Parathyroid adenoma (tissue), 2 donors: Measurements from ENCODE around the gene C6orf15.
A peak's percentile ranks its signal among the peaks of the same experiment; 100 is the strongest.

ENCODE experiments used
- H2AFZ ChIP-seq: fragments of 300-600 bp; sonication (generic); one replicate; pipeline ENCODE4 v1.7.0; 2017; ENCODE audit warnings: antibody characterized with exemption, mild to moderate bottlenecking
- H3K27ac ChIP-seq: fragments of 300-600 bp; sonication (generic); one replicate; pipeline ENCODE4 v1.7.0; 2017
- H3K27me3 ChIP-seq: fragments of 300-600 bp; sonication (generic); one replicate; pipeline ENCODE4 v1.7.0; 2017; ENCODE audit warnings: low read length; ENCODE audit not compliant: control insufficient read depth, insufficient read depth
- H3K36me3 ChIP-seq: fragments of 300-600 bp; sonication (generic); one replicate; pipeline ENCODE4 v1.7.0; 2017; ENCODE audit warnings: low read length; ENCODE audit not compliant: control insufficient read depth, insufficient read depth
- H3K4me1 ChIP-seq: fragments of 300-600 bp; sonication (generic); one replicate; pipeline ENCODE4 v1.7.0; 2017; ENCODE audit warnings: control low read depth
- H3K4me2 ChIP-seq: fragments of 300-600 bp; sonication (generic); one replicate; pipeline ENCODE4 v1.7.0; 2017; ENCODE audit warnings: low read length
- H3K4me3 ChIP-seq: fragments of 300-600 bp; sonication (generic); one replicate; pipeline ENCODE4 v1.7.0; 2017; ENCODE audit warnings: low read depth, low read length
- H3K79me2 ChIP-seq: fragments of 300-600 bp; sonication (generic); one replicate; pipeline ENCODE4 v1.7.0; 2017; ENCODE audit warnings: control low read depth
- H3K9ac ChIP-seq: fragments of 300-600 bp; sonication (generic); one replicate; pipeline ENCODE4 v1.7.0; 2017; ENCODE audit warnings: mild to moderate bottlenecking
- H3K9me3 ChIP-seq: fragments of 300-600 bp; sonication (generic); one replicate; pipeline ENCODE4 v1.7.0; 2017; ENCODE audit warnings: low read length; ENCODE audit not compliant: control insufficient read depth
- CTCF ChIP-seq: fragments of 300-600 bp; sonication (generic); IDR thresholded peaks from one replicate; pipeline ENCODE4 v1.7.0; 2017; ENCODE audit warnings: antibody characterized with exemption, mild to moderate bottlenecking
- donor health status: primary hyperparathyroidism.

C6orf15 gene

DNA sequence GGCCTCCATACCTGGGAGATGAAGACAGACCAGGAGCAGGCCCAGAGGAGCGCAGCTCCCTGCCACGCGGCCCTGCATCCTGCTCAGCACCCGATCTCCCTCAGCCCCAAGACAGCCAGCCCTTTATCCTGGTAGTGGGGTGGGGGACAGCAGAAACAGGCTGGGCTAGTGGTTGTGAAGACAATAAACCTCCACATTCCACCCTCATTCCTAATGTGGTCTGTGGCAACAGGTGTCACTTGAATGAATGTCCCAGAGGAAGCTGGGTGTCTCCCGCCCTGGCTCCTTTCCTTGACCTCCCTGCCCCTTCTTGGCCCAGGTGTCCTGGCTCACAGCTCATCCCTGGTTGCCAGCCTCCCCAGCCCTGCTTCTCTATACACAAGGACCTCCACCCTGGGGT, at the start of gene C6orf15:
TSS of gene C6orf15 (minus strand) at position 98 of the 400 bp plus-strand sequence. CDS start at position 78, 20 bp downstream.
- Histone ChIP-seq H3K4me3 (no peak within 1 kb of the TSS), H2AFZ (no peak within 1 kb of the TSS), H3K4me1 (peaks cover 28% of the 10 kb centered on the region), H3K27ac (no peak within 1 kb of the TSS), H3K9ac (no peak within 1 kb of the TSS), H3K36me3 (no peaks in the 10 kb centered on the region), H3K9me3 (no peaks in the 10 kb centered on the region), H3K27me3 (no peaks in the 10 kb centered on the region), H3K79me2 (no peaks in the 10 kb centered on the region), H3K4me2 (no peak within 1 kb of the TSS)
- TF ChIP-seq CTCF = no peak

GRCh38 chr6:31161216-31162126, 49.1 kb upstream of the C6orf15 start:
- Histone ChIP-seq H3K9ac (no peak overlapping the region), H2AFZ (no peak overlapping the region), H3K4me3 (no peak overlapping the region), H3K4me2 (no peak overlapping the region), H3K9me3 (no peaks in the 10 kb centered on the region), H3K79me2 (no peaks in the 10 kb centered on the region), H3K27me3 (no peaks in the 10 kb centered on the region), H3K36me3 (no peaks in the 10 kb centered on the region), H3K4me1 (peaks cover 7% of the 10 kb centered on the region), H3K27ac (no peak overlapping the region)
- no peak for TF ChIP-seq CTCF

DNA sequence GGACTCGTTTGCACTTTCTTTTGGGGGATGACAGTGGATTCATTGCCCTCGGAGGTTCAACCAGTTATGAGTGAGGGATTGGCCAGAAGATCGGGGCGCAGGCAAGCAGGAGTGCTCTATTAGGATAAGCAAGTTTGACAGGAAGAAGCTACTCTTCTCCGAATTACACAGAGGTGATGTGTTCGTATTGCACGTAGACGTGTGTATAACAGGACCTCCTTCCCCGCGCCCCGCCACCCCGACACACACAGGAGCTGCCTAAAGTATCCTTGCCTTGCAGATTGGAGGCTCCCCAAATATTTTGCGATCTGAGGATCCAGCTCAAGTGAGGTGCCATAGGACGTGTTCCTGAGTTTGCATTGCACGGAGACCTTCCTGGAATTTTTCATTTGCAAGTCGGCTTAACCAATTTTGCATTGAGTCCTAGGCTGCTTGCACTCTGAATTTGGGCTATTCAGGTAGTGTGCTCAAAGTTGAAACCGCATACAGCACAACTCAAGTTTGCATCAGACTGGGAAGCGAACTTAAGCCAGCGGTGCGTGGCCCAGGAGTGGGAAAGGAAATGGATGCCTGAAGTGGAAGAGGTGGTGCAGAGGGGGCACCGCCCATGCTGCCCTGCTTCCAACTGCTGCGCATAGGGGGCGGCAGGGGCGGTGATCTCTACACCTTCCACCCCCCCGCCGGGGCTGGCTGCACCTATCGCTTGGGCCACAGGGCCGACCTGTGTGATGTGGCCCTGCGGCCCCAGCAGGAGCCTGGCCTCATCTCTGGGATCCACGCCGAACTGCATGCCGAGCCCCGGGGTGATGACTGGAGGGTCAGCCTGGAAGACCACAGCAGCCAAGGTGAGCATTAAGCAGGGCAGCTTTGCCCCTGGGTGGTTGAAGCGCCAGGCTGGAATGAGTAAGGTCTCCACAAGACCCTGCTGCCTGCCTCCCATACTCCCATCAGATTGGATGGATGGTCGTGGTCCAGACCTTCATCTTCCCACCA, 46.8 kb upstream of the C6orf15 start:
- peak overlapping the region; percentile 81 for H3K4me2 ChIP-seq
- no peaks in the 10 kb centered on the region for H3K79me2 ChIP-seq
- peak overlapping the region; percentile 94 for H2AFZ ChIP-seq
- no peak for TF ChIP-seq CTCF
- no peaks in the 10 kb centered on the region for H3K27me3 ChIP-seq
- H3K4me3 ChIP-seq = peak overlapping the region; percentile 73
- H3K9ac ChIP-seq = no peak overlapping the region
- peaks cover 7% of the 10 kb centered on the region for H3K4me1 ChIP-seq
- H3K36me3 ChIP-seq = no peaks in the 10 kb centered on the region
- H3K9me3 ChIP-seq = no peaks in the 10 kb centered on the region
- peak overlapping the region; percentile 36 for H3K27ac ChIP-seq

DNA sequence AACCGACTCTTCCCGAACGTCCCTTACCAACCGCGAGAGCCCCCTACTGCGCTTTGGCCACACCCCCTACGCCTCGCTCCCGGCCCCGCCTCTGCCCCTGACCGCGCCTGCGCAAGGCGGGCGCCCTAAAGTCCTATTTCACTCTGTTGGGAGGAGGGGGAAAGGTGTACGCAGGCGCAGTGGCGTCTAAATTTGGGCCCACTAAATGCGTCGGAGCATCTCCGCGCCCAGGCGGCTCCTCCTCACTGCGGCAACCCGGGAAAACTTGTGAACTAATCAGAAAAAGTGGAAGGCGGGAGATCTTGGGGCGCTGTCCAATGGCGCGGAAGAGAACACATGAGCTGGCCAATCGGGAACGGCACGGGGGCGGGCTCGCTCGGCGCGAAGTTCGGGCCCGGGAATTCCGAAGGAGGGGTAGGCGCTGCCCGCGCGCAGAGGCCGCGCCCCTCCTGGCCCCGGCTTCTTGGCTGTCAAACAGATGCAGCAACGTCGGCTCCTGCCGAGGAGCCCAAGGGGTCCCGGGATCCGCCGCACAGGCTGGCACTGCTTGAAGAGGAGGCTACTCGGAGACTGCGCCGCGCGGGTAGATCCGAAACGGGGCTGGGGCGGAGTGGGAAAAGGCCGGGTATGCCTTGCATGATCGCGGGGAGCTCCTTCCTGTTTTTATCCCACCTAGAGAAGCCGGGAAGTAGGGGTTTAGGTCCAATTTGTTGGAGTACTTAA, 45.9 kb upstream of the C6orf15 start, which contains the start of gene TCF19:
TSS of gene TCF19 (plus strand) at position 450 of the 723 bp plus-strand sequence. CDS start 881 bp downstream, outside the sequence.
- H3K4me2 ChIP-seq = peak within 1 kb of the TSS; percentile 81
- H3K9ac ChIP-seq = peak within 1 kb of the TSS; percentile 63
- H3K27me3 ChIP-seq = no peaks in the 10 kb centered on the region
- no peaks in the 10 kb centered on the region for H3K36me3 ChIP-seq
- no peak for TF ChIP-seq CTCF
- peak within 1 kb of the TSS; percentile 94 for H2AFZ ChIP-seq
- no peaks in the 10 kb centered on the region for H3K9me3 ChIP-seq
- H3K4me1 ChIP-seq = peaks cover 3% of the 10 kb centered on the region
- peak within 1 kb of the TSS; percentile 37 for H3K27ac ChIP-seq
- no peaks in the 10 kb centered on the region for H3K79me2 ChIP-seq
- peak within 1 kb of the TSS; percentile 73 for H3K4me3 ChIP-seq
